ENCODE results near the gene MCM6.

Gene MCM6

DNA sequence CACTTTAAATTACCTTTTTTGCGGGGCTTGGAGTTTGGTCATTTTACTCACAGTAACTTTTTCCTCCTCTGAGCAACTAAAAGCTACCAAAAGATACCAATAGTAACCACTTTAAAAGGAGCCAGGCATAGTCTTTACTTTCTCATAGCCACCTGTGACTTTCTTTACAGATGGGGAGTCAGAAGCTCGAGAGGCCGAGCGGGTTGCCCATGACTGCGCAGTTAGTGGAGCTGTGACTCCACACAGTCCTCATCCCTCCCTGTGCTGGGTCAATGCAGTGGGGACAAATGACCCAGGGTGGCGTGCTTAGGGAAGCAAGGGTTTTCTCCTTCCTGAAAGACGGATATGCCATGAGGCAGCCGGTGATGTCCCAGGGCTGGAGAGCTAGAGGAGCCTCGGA, 51.1 kb downstream of the MCM6 start:
- Histone ChIP-seq H3F3A (ENCODE audit: low read depth) (0 out of 2 replicates have a peak, but pooled peaks cover 5% of the 10 kb centered on the region), H3K9ac (ENCODE audit: low read depth, low read length, poor library complexity, severe bottlenecking) (no peak overlapping the region)

DNA sequence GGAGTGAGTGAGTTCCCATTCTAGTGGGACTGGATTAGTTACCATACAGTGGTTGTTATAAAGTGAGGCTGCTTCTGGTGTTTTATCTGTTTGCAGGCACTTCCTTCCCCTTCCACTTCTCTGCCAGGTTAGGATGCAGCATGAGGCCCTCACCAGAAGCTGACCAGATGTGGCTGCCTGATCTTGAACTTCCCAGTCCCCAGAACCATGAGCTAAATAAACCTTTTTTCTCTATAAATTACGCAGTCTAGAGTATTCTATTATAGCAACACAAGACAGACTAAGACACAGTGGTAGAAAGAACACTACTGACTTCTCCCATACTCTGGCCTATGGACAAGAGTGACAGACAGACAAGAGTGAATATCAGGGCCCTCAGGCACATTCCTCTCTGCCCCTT, 53.4 kb downstream of the MCM6 start:
- Histone ChIP-seq H4K20me1 (ENCODE audit: insufficient read depth, low read length, poor library complexity, severe bottlenecking) (no peaks in the 10 kb centered on the region), H3K4me2 (ENCODE audit: low read depth, low read length, poor library complexity, severe bottlenecking) (no peak overlapping the region), H3K4me1 (ENCODE audit: insufficient read depth, low read length, poor library complexity, severe bottlenecking) (peaks cover 34% of the 10 kb centered on the region), H3F3A (ENCODE audit: low read depth) (0 out of 2 replicates have a peak, but pooled peaks cover 6% of the 10 kb centered on the region), H2AFZ (ENCODE audit: low read length) (no peak overlapping the region), H3K9me2 (replicated peaks; ENCODE audit: low read depth, low read length) (no peaks in the 10 kb centered on the region), H3K9ac (ENCODE audit: low read depth, low read length, poor library complexity, severe bottlenecking) (no peak overlapping the region), H3K4me3 (ENCODE audit: low read length, poor library complexity, severe bottlenecking) (no peak overlapping the region), H3K79me2 (ENCODE audit: insufficient read depth, low read length) (peaks cover 13% of the 10 kb centered on the region; the same call in 1 of the 2 replicates), H3K36me3 (ENCODE audit: insufficient read depth, low read length) (no peaks in the 10 kb centered on the region), H3K27me3 (ENCODE audit: insufficient read depth, low read length, poor library complexity, severe bottlenecking) (no peaks in the 10 kb centered on the region), H3K9me3 (ENCODE audit: insufficient read depth, low read depth, low read length) (peaks cover 15% of the 10 kb centered on the region; the same call in 1 of the 2 replicates)
- TF ChIP-seq, protein P1, sequence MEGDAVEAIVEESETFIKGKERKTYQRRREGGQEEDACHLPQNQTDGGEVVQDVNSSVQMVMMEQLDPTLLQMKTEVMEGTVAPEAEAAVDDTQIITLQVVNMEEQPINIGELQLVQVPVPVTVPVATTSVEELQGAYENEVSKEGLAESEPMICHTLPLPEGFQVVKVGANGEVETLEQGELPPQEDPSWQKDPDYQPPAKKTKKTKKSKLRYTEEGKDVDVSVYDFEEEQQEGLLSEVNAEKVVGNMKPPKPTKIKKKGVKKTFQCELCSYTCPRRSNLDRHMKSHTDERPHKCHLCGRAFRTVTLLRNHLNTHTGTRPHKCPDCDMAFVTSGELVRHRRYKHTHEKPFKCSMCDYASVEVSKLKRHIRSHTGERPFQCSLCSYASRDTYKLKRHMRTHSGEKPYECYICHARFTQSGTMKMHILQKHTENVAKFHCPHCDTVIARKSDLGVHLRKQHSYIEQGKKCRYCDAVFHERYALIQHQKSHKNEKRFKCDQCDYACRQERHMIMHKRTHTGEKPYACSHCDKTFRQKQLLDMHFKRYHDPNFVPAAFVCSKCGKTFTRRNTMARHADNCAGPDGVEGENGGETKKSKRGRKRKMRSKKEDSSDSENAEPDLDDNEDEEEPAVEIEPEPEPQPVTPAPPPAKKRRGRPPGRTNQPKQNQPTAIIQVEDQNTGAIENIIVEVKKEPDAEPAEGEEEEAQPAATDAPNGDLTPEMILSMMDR (conservative IDR thresholded peaks at IDR 0.05; ENCODE audit: low read length) = no peak
- no peak for TF ChIP-seq EZH2phosphoT487 (IDR thresholded peaks at IDR 0.05; ENCODE audit: borderline replicate concordance)

More for the DNA sequence above, 51.1 kb downstream of the MCM6 start:
- Histone ChIP-seq H3K36me3 (ENCODE audit: insufficient read depth, low read length) (no peaks in the 10 kb centered on the region), H3K9me2 (replicated peaks; ENCODE audit: low read depth, low read length) (no peaks in the 10 kb centered on the region), H4K20me1 (ENCODE audit: insufficient read depth, low read length, poor library complexity, severe bottlenecking) (no peaks in the 10 kb centered on the region), H3K4me1 (ENCODE audit: insufficient read depth, low read length, poor library complexity, severe bottlenecking) (peaks cover 27% of the 10 kb centered on the region), H3K4me2 (ENCODE audit: low read depth, low read length, poor library complexity, severe bottlenecking) (no peak overlapping the region), H3K79me2 (ENCODE audit: insufficient read depth, low read length) (peaks cover 13% of the 10 kb centered on the region; the same call in 1 of the 2 replicates), H3K27me3 (ENCODE audit: insufficient read depth, low read length, poor library complexity, severe bottlenecking) (no peaks in the 10 kb centered on the region), H3K9me3 (ENCODE audit: insufficient read depth, low read depth, low read length) (peaks cover 15% of the 10 kb centered on the region; the same call in 1 of the 2 replicates), H2AFZ (ENCODE audit: low read length) (no peak overlapping the region), H3K4me3 (ENCODE audit: low read length, poor library complexity, severe bottlenecking) (no peak overlapping the region)
- TF ChIP-seq EZH2phosphoT487 (IDR thresholded peaks at IDR 0.05; ENCODE audit: borderline replicate concordance) = no peak
- TF ChIP-seq, protein P1 (conservative IDR thresholded peaks at IDR 0.05; ENCODE audit: low read length) = no peak

DNA sequence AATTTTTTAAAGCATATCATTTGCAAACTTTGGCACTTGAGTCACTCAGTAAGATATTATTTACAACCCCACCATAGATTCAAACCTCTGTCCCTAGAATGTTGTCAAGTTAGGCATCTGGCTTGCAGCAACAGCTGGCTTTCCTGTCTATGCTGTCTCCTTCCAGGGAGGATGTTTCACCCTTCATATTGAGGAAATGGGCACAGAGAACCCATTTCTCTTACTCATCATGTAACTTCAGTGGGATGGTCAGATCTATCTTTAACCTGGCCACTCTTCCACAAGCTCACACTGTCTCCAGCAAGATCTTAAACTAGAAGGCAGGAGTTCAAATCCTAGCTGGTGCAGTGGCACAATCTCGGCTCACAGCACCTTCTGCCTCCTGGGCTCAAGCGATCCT, 55.1 kb downstream of the MCM6 start:
- Histone ChIP-seq H2AFZ (ENCODE audit: low read length) (no peak overlapping the region), H3F3A (ENCODE audit: low read depth) (0 out of 2 replicates have a peak, but pooled peaks cover 6% of the 10 kb centered on the region), H3K4me1 (ENCODE audit: insufficient read depth, low read length, poor library complexity, severe bottlenecking) (peaks cover 34% of the 10 kb centered on the region), H3K9me3 (ENCODE audit: insufficient read depth, low read depth, low read length) (peaks cover 15% of the 10 kb centered on the region; the same call in 1 of the 2 replicates), H3K9me2 (replicated peaks; ENCODE audit: low read depth, low read length) (no peaks in the 10 kb centered on the region), H3K36me3 (ENCODE audit: insufficient read depth, low read length) (no peaks in the 10 kb centered on the region), H3K79me2 (ENCODE audit: insufficient read depth, low read length) (peaks cover 13% of the 10 kb centered on the region; the same call in 1 of the 2 replicates), H4K20me1 (ENCODE audit: insufficient read depth, low read length, poor library complexity, severe bottlenecking) (no peaks in the 10 kb centered on the region), H3K9ac (ENCODE audit: low read depth, low read length, poor library complexity, severe bottlenecking) (peak overlapping the region; percentile 80), H3K4me3 (ENCODE audit: low read length, poor library complexity, severe bottlenecking) (peak overlapping the region; percentile 79), H3K27me3 (ENCODE audit: insufficient read depth, low read length, poor library complexity, severe bottlenecking) (no peaks in the 10 kb centered on the region), H3K4me2 (ENCODE audit: low read depth, low read length, poor library complexity, severe bottlenecking) (peak overlapping the region; percentile 91)
- TF ChIP-seq, protein P1 (conservative IDR thresholded peaks at IDR 0.05; ENCODE audit: low read length) = no peak
- no peak for TF ChIP-seq EZH2phosphoT487 (IDR thresholded peaks at IDR 0.05; ENCODE audit: borderline replicate concordance)
